ENCODE results near the gene SHC4. TPM values are rescaled to one million over a fixed set of nuclear protein-coding genes. Genes with fewer than 3 reads are reported as not detected.
"Not testable (repeated sequence)": the region's sequence is repeated elsewhere in the genome, so short reads cannot be mapped to it uniquely, and the experiment has no call there.

The SHC4 gene
- total RNA-seq, 1 experiment from 2014 or later, result not detected

- H3K27me3 Mint-ChIP-seq (ENCODE audit: insufficient read depth, unreplicated experiment), result peaks cover 5% of the 10 kb centered on the region
- H3K27ac Mint-ChIP-seq (ENCODE audit: unreplicated experiment), result no peak overlapping the region
- no peaks in the 10 kb centered on the region for H3K9me3 ChIP-seq
- H3K4me3 ChIP-seq (ENCODE audit: low read depth, low read length), result no peak overlapping the region
- H3K4me1 ChIP-seq, result peaks cover 10% of the 10 kb centered on the region
- DNase-seq, result no peak
- no peaks in the 10 kb centered on the region for H3K9me3 Mint-ChIP-seq (ENCODE audit: unreplicated experiment)
- CTCF ChIA-PET, result interaction anchor here (1.9 kb wide), 1 partner anchor 119 kb away, joined by 8 read pairs; no protein-coding TSS in a partner anchor
- no peak for TF ChIP-seq CTCF (IDR thresholded peaks at IDR 0.05; ENCODE audit: insufficient read depth in 1 of 2, low read depth in 1 of 2, low read length in 1 of 2, severe bottlenecking in 1 of 2, unreplicated experiment in 1 of 2)
- peaks cover 14% of the 10 kb centered on the region for H3K4me1 Mint-ChIP-seq (ENCODE audit: low read depth, unreplicated experiment)
- H3K36me3 Mint-ChIP-seq (ENCODE audit: insufficient read depth, unreplicated experiment), result no peaks in the 10 kb centered on the region
- intact Hi-C loops (cut with micrococcal nuclease; ENCODE audit: unreplicated experiment), result loop anchor here (1.0 to 5.0 kb wide), 2 partner anchors 45 to 499 kb away; partner anchors contain the start of gene CEP152
- no peak overlapping the region for H3K4me3 Mint-ChIP-seq (ENCODE audit: unreplicated experiment)
- no TSS peak for BruUV-seq (replicated peaks)
- POLR2A ChIA-PET, result interaction anchor here (0.5 kb wide), 1 partner anchor 95 kb away, joined by 3 read pairs; no protein-coding TSS in a partner anchor
- no peaks in the 10 kb centered on the region for H3K27me3 ChIP-seq (replicated peaks; ENCODE audit: control insufficient read depth, insufficient read depth, low read length)
- H3K36me3 ChIP-seq (ENCODE audit: control insufficient read depth, insufficient read depth, low read length), result no peaks in the 10 kb centered on the region
Observed at GRCh38 chr15:48856942-48857341, 106.8 kb downstream of the SHC4 start.

- BruUV-seq (replicated peaks), result no TSS peak
Observed at GRCh38 chr15:48855501-48856440, 107.9 kb downstream of the SHC4 start.

GRCh38 chr15:48854434-48854833, 109.3 kb downstream of the SHC4 start:
- H3K27me3 Mint-ChIP-seq (ENCODE audit: insufficient read depth, unreplicated experiment); POLR2A ChIA-PET; H3K4me3 ChIP-seq (ENCODE audit: low read depth, low read length); H3K4me1 ChIP-seq; H3K9me3 ChIP-seq; H3K36me3 Mint-ChIP-seq (ENCODE audit: insufficient read depth, unreplicated experiment); H3K27me3 ChIP-seq (replicated peaks; ENCODE audit: control insufficient read depth, insufficient read depth, low read length); H3K27ac Mint-ChIP-seq (ENCODE audit: unreplicated experiment); H3K9me3 Mint-ChIP-seq (ENCODE audit: unreplicated experiment); DNase-seq; H3K4me3 Mint-ChIP-seq (ENCODE audit: unreplicated experiment); intact Hi-C loops (cut with micrococcal nuclease; ENCODE audit: unreplicated experiment); CTCF ChIA-PET; H3K36me3 ChIP-seq (ENCODE audit: control insufficient read depth, insufficient read depth, low read length); BruUV-seq (replicated peaks): not testable (repeated sequence)
- peaks cover 14% of the 10 kb centered on the region for H3K4me1 Mint-ChIP-seq (ENCODE audit: low read depth, unreplicated experiment)

More at GRCh38 chr15:48855501-48856440, 107.9 kb downstream of the SHC4 start:
- Histone ChIP-seq H3K4me1 (peaks cover 10% of the 10 kb centered on the region), H3K4me3 (ENCODE audit: low read depth, low read length) (no peak overlapping the region), H3K9me3 (no peaks in the 10 kb centered on the region), H3K36me3 (ENCODE audit: control insufficient read depth, insufficient read depth, low read length) (no peaks in the 10 kb centered on the region), H3K27me3 (replicated peaks; ENCODE audit: control insufficient read depth, insufficient read depth, low read length) (no peaks in the 10 kb centered on the region)
- POLR2A ChIA-PET, result no interaction called here
- H3K9me3 Mint-ChIP-seq (ENCODE audit: unreplicated experiment), result no peaks in the 10 kb centered on the region
- H3K36me3 Mint-ChIP-seq (ENCODE audit: insufficient read depth, unreplicated experiment), result no peaks in the 10 kb centered on the region
- peak overlapping the region; percentile 2 for H3K4me3 Mint-ChIP-seq (ENCODE audit: unreplicated experiment)
- peaks cover 14% of the 10 kb centered on the region for H3K4me1 Mint-ChIP-seq (ENCODE audit: low read depth, unreplicated experiment)
- CTCF ChIA-PET, result interaction anchor here (0.6 to 1.9 kb wide), 2 partner anchors 120 to 250 kb away, joined by 5 to 8 read pairs; no protein-coding TSS in a partner anchor
- intact Hi-C loops (cut with micrococcal nuclease; ENCODE audit: unreplicated experiment), result loop anchor here (1.0 to 5.0 kb wide), 3 partner anchors 43 to 497 kb away; partner anchors contain the start of gene CEP152
- H3K27me3 Mint-ChIP-seq (ENCODE audit: insufficient read depth, unreplicated experiment), result peaks cover 8% of the 10 kb centered on the region
- TF ChIP-seq CTCF (IDR thresholded peaks at IDR 0.05; ENCODE audit: insufficient read depth in 1 of 2, low read depth in 1 of 2, low read length in 1 of 2, severe bottlenecking in 1 of 2, unreplicated experiment in 1 of 2), result peak; percentile 50 to 61
- peak in 1 of 2 experiments; percentile 43 for DNase-seq
- H3K27ac Mint-ChIP-seq (ENCODE audit: unreplicated experiment), result no peak overlapping the region
